Spleen (tissue), 11 donors: ENCODE measurements around the gene UFD1. TPM values are rescaled to one million over a fixed set of nuclear protein-coding genes. Genes with fewer than 3 reads are reported as not detected.

ENCODE experiments used
- DNase-seq: peaks from one replicate; pipeline ENCODE4 v3.0.0-alpha.2; 2020
- H3K27ac ChIP-seq, 8 donors: fragments of 200-600 bp; sonication (generic) in 7 of 8; 1 replicate in 4 of 8; 2 replicates in 4 of 8; pipeline versions ENCODE4 v1.5.0 to v1.8.0; 2016 to 2021; ENCODE audit warnings: inconsistent platforms in 4 of 8, mild to moderate bottlenecking in 4 of 8, moderate library complexity in 1 of 8
- H3K27me3 ChIP-seq, 7 donors: fragments of 200-600 bp; sonication (generic) in 6 of 7; replicated peaks in 1 of 7; 1 replicate in 4 of 7; 2 replicates in 3 of 7; pipeline versions ENCODE4 v1.5.0 to v1.8.0; 2016 to 2021; ENCODE audit warnings: inconsistent platforms in 3 of 7, mild to moderate bottlenecking in 1 of 7
- H3K36me3 ChIP-seq, 6 donors: fragments of 200-600 bp; sonication (generic) in 5 of 6; 1 replicate in 4 of 6; 2 replicates in 2 of 6; pipeline versions ENCODE4 v1.5.0 to v1.8.0; 2016 to 2021; ENCODE audit warnings: inconsistent platforms in 2 of 6
- H3K4me1 ChIP-seq, 6 donors: fragments of 200-600 bp; sonication (generic) in 5 of 6; 1 replicate in 3 of 6; 2 replicates in 3 of 6; pipeline versions ENCODE4 v1.5.0 to v1.8.0; 2016 to 2021; ENCODE audit warnings: inconsistent platforms in 3 of 6
- H3K4me3 ChIP-seq, 8 donors: fragments of 200-600 bp; sonication (generic) in 7 of 8; 1 replicate in 4 of 8; 2 replicates in 4 of 8; pipeline versions ENCODE4 v1.5.0 to v1.8.0; 2016 to 2021; ENCODE audit warnings: inconsistent platforms in 4 of 8, mild to moderate bottlenecking in 4 of 8, moderate library complexity in 2 of 8
- H3K9me3 ChIP-seq, 8 donors: fragments of 200-600 bp; sonication (generic) in 7 of 8; 1 replicate in 4 of 8; 2 replicates in 4 of 8; pipeline versions ENCODE4 v1.5.0 to v1.8.0; 2016 to 2021; ENCODE audit warnings: inconsistent platforms in 4 of 8
- CTCF ChIP-seq, 11 experiments: fragments of 200-600 bp in 7 of 11; fragments of 450-650 bp in 4 of 11; sonication (generic) in 4 of 11; IDR thresholded peaks in 8 of 11; conservative IDR thresholded peaks in 3 of 11; 1 replicate in 7 of 11; 2 replicates in 4 of 11; pipeline versions ENCODE4 v1.4.0 to v1.8.0; 2016 to 2021; ENCODE audit warnings: antibody characterized with exemption in 11 of 11, inconsistent platforms in 4 of 11, mild to moderate bottlenecking in 1 of 11
- POLR2A ChIP-seq, 3 donors: fragments of 450-650 bp; IDR thresholded peaks; one replicate each; pipeline ENCODE4 v1.5.1; 2017; ENCODE audit warnings: antibody characterized with exemption in 3 of 3, mild to moderate bottlenecking in 1 of 3
- POLR2AphosphoS5 ChIP-seq, 3 donors: sonication (generic); formaldehyde crosslinking; IDR thresholded peaks; one replicate each; pipeline ENCODE4 v1.5.1; 2017; ENCODE audit warnings: antibody characterized with exemption in 3 of 3
- WGBS, 5 donors: extraction: QIAGEN DNeasy Blood & Tissue Kit in 3 of 5; methylation state at CpG; one replicate each; pipeline versions ENCODE4 v1.1.5 to v1.1.7; 2013 to 2018; 5-methylcytosine and 5-hydroxymethylcytosine counted together
- intact Hi-C: fragments of 100-400 bp; cut with DNase I; formaldehyde crosslinking; loops from one replicate; pipeline ENCODE4 v1.15.0; 2023; ENCODE audit warnings: low total_unique reads
- polyA plus RNA-seq, 3 donors: library from polyadenylated mRNA; stranded (reverse); fragments of 200-250 nt; gene quantifications; one replicate each; pipeline ENCODE4 v1.2.1, GENCODE V29; 2013
- total RNA-seq, 7 donors: library from RNA; depleted of rRNA in 3 of 7; stranded (reverse); fragments of >200 nt in 3 of 7; fragmentation: NEBNext Ultra II Directional in 4 of 7; extraction: Animal tissue kit (Norgen Biotek cat#: 25700) in 4 of 7; gene quantifications; one replicate each; pipeline versions ENCODE4 v1.1.0 to v1.2.1, GENCODE V29; 2016 to 2021
- donor health status: healthy with polysubstance abuse.
- donor health status: DM: no; HTN: no; CAD: no; lungs with moderate emphysema.
- donor health status: DM: no; HTN: no; CAD: no.
- donor health status: Bipolar disorder and iron deficiency.
- donor health status: healthy.
- donor health status: DM: no; HTN: no; CAD: no.
- donor health status: DM: yes; HTN: yes; CAD: no.

UFD1 gene
- total and polyA plus RNA-seq, 10 donors, result 35.6 to 55.4 (median 42.4) TPM

GRCh38 chr22:19499236-19499879 lies 20.4 kb upstream of the UFD1 start:
- Histone ChIP-seq H3K4me1 (no peaks in the 10 kb centered on the region), H3K9me3 (no peaks in the 10 kb centered on the region), H3K36me3 (peaks cover 0 to 35% (median 0%) of the 10 kb centered on the region in 6 donors), H3K27ac (no peak overlapping the region), H3K27me3 (no peaks in the 10 kb centered on the region), H3K4me3 (no peak overlapping the region)
- DNase-seq, result no peak
- no peak for TF ChIP-seq CTCF (IDR thresholded peaks at IDR 0.05 in 8 of 11, conservative IDR thresholded peaks at IDR 0.05 in 3 of 11)
- TF ChIP-seq POLR2A (IDR thresholded peaks at IDR 0.05), result no peak
- TF ChIP-seq POLR2AphosphoS5 (IDR thresholded peaks at IDR 0.05), result no peak
- intact Hi-C loops, result loop anchor here (10.0 kb wide), 1 partner anchor 125 kb away; no protein-coding TSS in a partner anchor
- 89 to 100% (median 95%) methylated on average over 5 to 7 of the region's 7 CpGs for WGBS, 5 donors

- no peak overlapping the region for H3K4me3 ChIP-seq
- intact Hi-C loops, result loop anchor here (10.0 kb wide), 1 partner anchor 126 kb away; no protein-coding TSS in a partner anchor
- TF ChIP-seq CTCF (IDR thresholded peaks at IDR 0.05 in 8 of 11, conservative IDR thresholded peaks at IDR 0.05 in 3 of 11) (no peak), POLR2AphosphoS5 (IDR thresholded peaks at IDR 0.05) (no peak)
- no peak for DNase-seq
- peaks cover 0 to 40% (median 0%) of the 10 kb centered on the region in 6 donors for H3K36me3 ChIP-seq
- no peaks in the 10 kb centered on the region for H3K9me3 ChIP-seq
- H3K27me3 ChIP-seq, result no peaks in the 10 kb centered on the region
- H3K27ac ChIP-seq, result no peak overlapping the region
- WGBS, 5 donors, result 84 to 98% (median 96%) methylated on average over 3 of the region's 3 CpGs
- no peaks in the 10 kb centered on the region for H3K4me1 ChIP-seq
These were observed 19.8 kb upstream of the UFD1 start for GRCh38 chr22:19498866-19499190.

- Histone ChIP-seq H3K27me3 (no peaks in the 10 kb centered on the region), H3K27ac (no peak overlapping the region), H3K9me3 (no peaks in the 10 kb centered on the region), H3K4me1 (no peaks in the 10 kb centered on the region), H3K36me3 (peaks cover 0 to 41% (median 0%) of the 10 kb centered on the region in 6 donors), H3K4me3 (no peak overlapping the region)
- WGBS, 5 donors, result 90 to 98% (median 95%) methylated on average over 6 to 7 of the region's 7 CpGs
- DNase-seq, result no peak
- TF ChIP-seq POLR2A (IDR thresholded peaks at IDR 0.05), result no peak
- intact Hi-C loops, result loop anchor here (10.0 kb wide), 1 partner anchor 126 kb away; no protein-coding TSS in a partner anchor
These were observed 19.3 kb upstream of the UFD1 start for GRCh38 chr22:19498154-19498865.

GRCh38 chr22:19497245-19497644 lies 18.3 kb upstream of the UFD1 start:
- no peak overlapping the region for H3K27ac ChIP-seq
- intact Hi-C loops, result loop anchor here (10.0 kb wide), 1 partner anchor 128 kb away; no protein-coding TSS in a partner anchor
- H3K36me3 ChIP-seq, result peaks cover 0 to 46% (median 0%) of the 10 kb centered on the region in 6 donors
- TF ChIP-seq POLR2A (IDR thresholded peaks at IDR 0.05) (no peak), POLR2AphosphoS5 (IDR thresholded peaks at IDR 0.05) (no peak), CTCF (IDR thresholded peaks at IDR 0.05 in 8 of 11, conservative IDR thresholded peaks at IDR 0.05 in 3 of 11) (no peak)
- no peaks in the 10 kb centered on the region for H3K4me1 ChIP-seq
- WGBS, 5 donors, result 65 to 76% (median 68%) methylated on average over 3 of the region's 3 CpGs
- no peaks in the 10 kb centered on the region for H3K9me3 ChIP-seq
- no peaks in the 10 kb centered on the region for H3K27me3 ChIP-seq
- DNase-seq, result no peak
- H3K4me3 ChIP-seq, result no peak overlapping the region
